HepG2 (cell line): ENCODE data around the gene RAN. TPM values are rescaled to one million over a fixed set of nuclear protein-coding genes. Genes with fewer than 3 reads are reported as not detected.

Experiments
- CHD4 ChIP-seq: fragments of 200-600 bp; sonication (generic); IDR thresholded peaks from 2 replicates; pipeline ENCODE4 v1.7.0; 2017; ENCODE audit warnings: mild to moderate bottlenecking, low read length, borderline replicate concordance
- ERF ChIP-seq: IDR thresholded peaks from 2 replicates; pipeline ENCODE4 v1.6.1; 2018; ENCODE audit warnings: missing biosample characterization, missing genetic modification reagents
- GABPB1 ChIP-seq: IDR thresholded peaks from 2 replicates; pipeline ENCODE4 v1.6.1; 2016; ENCODE audit warnings: mild to moderate bottlenecking, missing genetic modification reagents, moderate library complexity, missing compliant biosample characterization
- IKZF1 ChIP-seq: fragments of 450-650 bp; IDR thresholded peaks from 2 replicates; pipeline ENCODE4 v1.7.1; 2016
- JUN ChIP-seq: sonication (generic); formaldehyde crosslinking; IDR thresholded peaks from 2 replicates; pipeline ENCODE4 v1.4.0; 2020; ENCODE audit warnings: mild to moderate bottlenecking, missing genetic modification reagents
- JUNB ChIP-seq: sonication (generic); formaldehyde crosslinking; IDR thresholded peaks from 2 replicates; pipeline ENCODE4 v1.8.0; 2022; ENCODE audit warnings: missing genetic modification reagents, mild to moderate bottlenecking, borderline replicate concordance
- KAT2B ChIP-seq: fragments of 150-350 bp; IDR thresholded peaks from 2 replicates; pipeline ENCODE4 v1.6.1; 2014; ENCODE audit warnings: low read depth, low read length, borderline replicate concordance
- MAF1 ChIP-seq: sonication (generic); formaldehyde crosslinking; IDR thresholded peaks from 2 replicates; pipeline ENCODE4 v1.5.0; 2020; ENCODE audit warnings: missing genetic modification reagents, borderline replicate concordance
- MAX ChIP-seq: IDR thresholded peaks from 2 replicates; pipeline ENCODE4 v1.6.1; 2012; ENCODE audit warnings: inconsistent platforms
- TAF15 ChIP-seq: fragments of 200-400 bp; formaldehyde crosslinking; IDR thresholded peaks from one replicate; pipeline ENCODE4 v1.6.1; 2018; ENCODE audit warnings: mild to moderate bottlenecking, low read depth, low read length; ENCODE audit not compliant: poor library complexity, severe bottlenecking
- ZFP62 ChIP-seq: sonication (generic); formaldehyde crosslinking; IDR thresholded peaks from 2 replicates; pipeline ENCODE4 v1.4.0; 2020; ENCODE audit warnings: missing genetic modification reagents
- ZNF629 ChIP-seq: sonication (generic); formaldehyde crosslinking; conservative IDR thresholded peaks from 2 replicates; pipeline ENCODE4 v1.5.0; 2020; ENCODE audit warnings: missing genetic modification reagents
- ZNF644 ChIP-seq: IDR thresholded peaks from 2 replicates; pipeline ENCODE4 v1.6.1; 2016; ENCODE audit warnings: low read depth
- ZNF660 ChIP-seq: sonication (generic); formaldehyde crosslinking; IDR thresholded peaks from 2 replicates; pipeline ENCODE4 v1.5.1; 2020; ENCODE audit warnings: mild to moderate bottlenecking, low read depth, missing genetic modification reagents, borderline replicate concordance
- ZNF687 ChIP-seq: sonication (generic); formaldehyde crosslinking; IDR thresholded peaks from 2 replicates; pipeline ENCODE4 v1.5.1; 2020; ENCODE audit warnings: mild to moderate bottlenecking, missing genetic modification reagents, moderate library complexity
- polyA plus RNA-seq, 8 experiments: library from polyadenylated mRNA; depleted of rRNA in 3 of 8; stranded (reverse) in 7 of 8; unstranded in 1 of 8; fragments of >200 nt; fragmentation: Illumina TruSeq in 4 of 8; extraction: Trizol in 4 of 8; gene quantifications; 2 replicates each; pipeline versions ENCODE4 v1.2.1 to v1.2.3, GENCODE V29; 2011 to 2016; ENCODE audit warnings: low read depth in 4 of 8, missing spikeins in 1 of 8, mixed read lengths in 1 of 8; ENCODE audit not compliant: insufficient read depth in 1 of 8
- total RNA-seq, 5 experiments: library from RNA; depleted of rRNA; stranded (reverse); fragments of >200 nt; fragmentation: Illumina TruSeq; extraction: Trizol; gene quantifications; 2 replicates each; pipeline ENCODE4 v1.2.3, GENCODE V29; 2016; ENCODE audit warnings: low read depth in 1 of 5
- TF ChIP-seq, protein P1 (sequence below): sonication (generic); formaldehyde crosslinking; IDR thresholded peaks from 2 replicates; pipeline ENCODE4 v1.5.1; 2020; ENCODE audit warnings: missing genetic modification reagents, mild to moderate bottlenecking, borderline replicate concordance
- TF ChIP-seq, protein P2 (sequence below): sonication (generic); formaldehyde crosslinking; IDR thresholded peaks from 2 replicates; pipeline ENCODE4 v1.4.0; 2020; ENCODE audit warnings: missing genetic modification reagents
- TF ChIP-seq, protein P3 (sequence below): sonication (generic); formaldehyde crosslinking; IDR thresholded peaks from 2 replicates; pipeline ENCODE4 v1.4.0; 2020; ENCODE audit warnings: missing genetic modification reagents

The RAN gene
- total and polyA plus RNA-seq, 2 of the 13 experiments (the other 11 are each of a cell fraction or from before 2014, with no cell fraction given) = 1,335 to 1,630 TPM

DNA sequence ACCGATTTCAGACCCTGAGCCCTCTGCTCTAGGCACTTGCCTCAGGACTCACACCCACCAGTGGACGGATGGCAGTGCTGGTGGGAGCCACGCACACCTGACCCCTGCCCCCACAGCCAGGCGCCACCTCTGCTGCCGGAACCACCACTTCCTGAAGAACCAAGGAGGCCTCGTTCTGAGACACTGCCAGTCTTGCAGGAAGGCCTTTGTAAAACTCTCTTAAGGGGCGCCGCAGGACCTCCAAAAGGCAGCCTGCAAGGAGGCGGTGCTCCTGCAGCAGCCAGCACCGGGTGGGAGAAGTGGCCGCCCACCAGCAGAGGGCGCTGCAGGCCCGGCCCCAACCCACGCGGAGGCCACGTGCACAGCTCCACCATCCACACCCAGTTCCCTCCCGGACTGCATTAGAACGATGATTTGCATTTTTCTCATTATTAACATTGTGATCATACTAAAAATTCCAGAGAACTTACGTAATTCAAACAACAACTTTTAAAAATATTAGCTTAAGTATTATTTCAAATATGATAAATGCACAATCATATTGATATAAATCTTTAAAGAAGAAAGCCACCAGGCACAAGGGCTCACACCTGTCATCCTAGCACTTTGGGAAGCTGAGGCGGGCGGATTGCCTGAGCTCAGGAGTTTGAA, 45.6 kb upstream of the RAN start (continued):
- TF ChIP-seq, protein P1, sequence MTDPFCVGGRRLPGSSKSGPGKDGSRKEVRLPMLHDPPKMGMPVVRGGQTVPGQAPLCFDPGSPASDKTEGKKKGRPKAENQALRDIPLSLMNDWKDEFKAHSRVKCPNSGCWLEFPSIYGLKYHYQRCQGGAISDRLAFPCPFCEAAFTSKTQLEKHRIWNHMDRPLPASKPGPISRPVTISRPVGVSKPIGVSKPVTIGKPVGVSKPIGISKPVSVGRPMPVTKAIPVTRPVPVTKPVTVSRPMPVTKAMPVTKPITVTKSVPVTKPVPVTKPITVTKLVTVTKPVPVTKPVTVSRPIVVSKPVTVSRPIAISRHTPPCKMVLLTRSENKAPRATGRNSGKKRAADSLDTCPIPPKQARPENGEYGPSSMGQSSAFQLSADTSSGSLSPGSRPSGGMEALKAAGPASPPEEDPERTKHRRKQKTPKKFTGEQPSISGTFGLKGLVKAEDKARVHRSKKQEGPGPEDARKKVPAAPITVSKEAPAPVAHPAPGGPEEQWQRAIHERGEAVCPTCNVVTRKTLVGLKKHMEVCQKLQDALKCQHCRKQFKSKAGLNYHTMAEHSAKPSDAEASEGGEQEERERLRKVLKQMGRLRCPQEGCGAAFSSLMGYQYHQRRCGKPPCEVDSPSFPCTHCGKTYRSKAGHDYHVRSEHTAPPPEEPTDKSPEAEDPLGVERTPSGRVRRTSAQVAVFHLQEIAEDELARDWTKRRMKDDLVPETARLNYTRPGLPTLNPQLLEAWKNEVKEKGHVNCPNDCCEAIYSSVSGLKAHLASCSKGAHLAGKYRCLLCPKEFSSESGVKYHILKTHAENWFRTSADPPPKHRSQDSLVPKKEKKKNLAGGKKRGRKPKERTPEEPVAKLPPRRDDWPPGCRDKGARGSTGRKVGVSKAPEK (CRISPR knock-in tag) = peak; percentile 60; the same call in 1 of the 2 replicates
- TF ChIP-seq ZNF687 (CRISPR knock-in tag) = peak; percentile 81
- peak; percentile 96 for TF ChIP-seq MAX
- TF ChIP-seq ZNF629 (CRISPR knock-in tag) = no peak
- peak; percentile 57; the same call in 1 of the 2 replicates for TF ChIP-seq GABPB1 (CRISPR knock-in tag)
- TF ChIP-seq JUN = no peak
- TF ChIP-seq TAF15 = no peak
- TF ChIP-seq ERF (CRISPR knock-in tag) = 0 out of 2 replicates have a peak, but pooled peaks have one; percentile 27
- no peak for TF ChIP-seq IKZF1
- TF ChIP-seq CHD4 = no peak
- TF ChIP-seq, protein P2, sequence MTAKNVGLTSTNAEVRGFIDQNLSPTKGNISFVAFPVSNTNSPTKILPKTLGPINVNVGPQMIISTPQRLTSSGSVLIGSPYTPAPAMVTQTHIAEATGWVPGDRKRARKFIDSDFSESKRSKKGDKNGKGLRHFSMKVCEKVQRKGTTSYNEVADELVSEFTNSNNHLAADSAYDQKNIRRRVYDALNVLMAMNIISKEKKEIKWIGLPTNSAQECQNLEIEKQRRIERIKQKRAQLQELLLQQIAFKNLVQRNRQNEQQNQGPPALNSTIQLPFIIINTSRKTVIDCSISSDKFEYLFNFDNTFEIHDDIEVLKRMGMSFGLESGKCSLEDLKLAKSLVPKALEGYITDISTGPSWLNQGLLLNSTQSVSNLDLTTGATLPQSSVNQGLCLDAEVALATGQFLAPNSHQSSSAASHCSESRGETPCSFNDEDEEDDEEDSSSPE (CRISPR knock-in tag) = peak; percentile 66; the same call in 1 of the 2 replicates
- no peak for TF ChIP-seq ZFP62
- TF ChIP-seq, protein P3, sequence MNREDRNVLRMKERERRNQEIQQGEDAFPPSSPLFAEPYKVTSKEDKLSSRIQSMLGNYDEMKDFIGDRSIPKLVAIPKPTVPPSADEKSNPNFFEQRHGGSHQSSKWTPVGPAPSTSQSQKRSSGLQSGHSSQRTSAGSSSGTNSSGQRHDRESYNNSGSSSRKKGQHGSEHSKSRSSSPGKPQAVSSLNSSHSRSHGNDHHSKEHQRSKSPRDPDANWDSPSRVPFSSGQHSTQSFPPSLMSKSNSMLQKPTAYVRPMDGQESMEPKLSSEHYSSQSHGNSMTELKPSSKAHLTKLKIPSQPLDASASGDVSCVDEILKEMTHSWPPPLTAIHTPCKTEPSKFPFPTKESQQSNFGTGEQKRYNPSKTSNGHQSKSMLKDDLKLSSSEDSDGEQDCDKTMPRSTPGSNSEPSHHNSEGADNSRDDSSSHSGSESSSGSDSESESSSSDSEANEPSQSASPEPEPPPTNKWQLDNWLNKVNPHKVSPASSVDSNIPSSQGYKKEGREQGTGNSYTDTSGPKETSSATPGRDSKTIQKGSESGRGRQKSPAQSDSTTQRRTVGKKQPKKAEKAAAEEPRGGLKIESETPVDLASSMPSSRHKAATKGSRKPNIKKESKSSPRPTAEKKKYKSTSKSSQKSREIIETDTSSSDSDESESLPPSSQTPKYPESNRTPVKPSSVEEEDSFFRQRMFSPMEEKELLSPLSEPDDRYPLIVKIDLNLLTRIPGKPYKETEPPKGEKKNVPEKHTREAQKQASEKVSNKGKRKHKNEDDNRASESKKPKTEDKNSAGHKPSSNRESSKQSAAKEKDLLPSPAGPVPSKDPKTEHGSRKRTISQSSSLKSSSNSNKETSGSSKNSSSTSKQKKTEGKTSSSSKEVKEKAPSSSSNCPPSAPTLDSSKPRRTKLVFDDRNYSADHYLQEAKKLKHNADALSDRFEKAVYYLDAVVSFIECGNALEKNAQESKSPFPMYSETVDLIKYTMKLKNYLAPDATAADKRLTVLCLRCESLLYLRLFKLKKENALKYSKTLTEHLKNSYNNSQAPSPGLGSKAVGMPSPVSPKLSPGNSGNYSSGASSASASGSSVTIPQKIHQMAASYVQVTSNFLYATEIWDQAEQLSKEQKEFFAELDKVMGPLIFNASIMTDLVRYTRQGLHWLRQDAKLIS (CRISPR knock-in tag) = no peak
- no peak for TF ChIP-seq ZNF644
- TF ChIP-seq ZNF660 = no peak
- no peak for TF ChIP-seq MAF1 (CRISPR knock-in tag)
- no peak for TF ChIP-seq KAT2B
- TF ChIP-seq JUNB (CRISPR knock-in tag) = no peak
